ENCODE data around the gene HCN3.
"Not testable (repeated sequence)": the region's sequence is repeated elsewhere in the genome, so short reads cannot be mapped to it uniquely, and the experiment has no call there.

Gene HCN3

GRCh38 chr1:155285631-155286044, 8.4 kb downstream of the HCN3 start:
- no peak for DNase-seq

GRCh38 chr1:155286544-155286943, 9.3 kb downstream of the HCN3 start:
- DNase-seq: no peak

DNA sequence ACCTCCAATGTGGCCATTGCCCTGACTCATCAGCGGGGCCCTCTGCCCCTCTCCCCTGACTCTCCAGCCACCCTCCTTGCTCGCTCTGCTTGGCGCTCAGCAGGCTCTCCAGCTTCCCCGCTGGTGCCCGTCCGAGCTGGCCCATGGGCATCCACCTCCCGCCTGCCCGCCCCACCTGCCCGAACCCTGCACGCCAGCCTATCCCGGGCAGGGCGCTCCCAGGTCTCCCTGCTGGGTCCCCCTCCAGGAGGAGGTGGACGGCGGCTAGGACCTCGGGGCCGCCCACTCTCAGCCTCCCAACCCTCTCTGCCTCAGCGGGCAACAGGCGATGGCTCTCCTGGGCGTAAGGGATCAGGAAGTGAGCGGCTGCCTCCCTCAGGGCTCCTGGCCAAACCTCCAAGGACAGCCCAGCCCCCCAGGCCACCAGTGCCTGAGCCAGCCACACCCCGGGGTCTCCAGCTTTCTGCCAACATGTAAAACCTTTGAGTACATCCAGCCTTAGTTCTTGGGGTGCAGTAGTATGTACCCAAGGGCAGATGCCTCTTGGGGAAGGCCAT, 10.8 kb downstream of the HCN3 start:
- no peak for DNase-seq

GRCh38 chr1:155291006-155291405, 13.7 kb downstream of the HCN3 start:
- DNase-seq: not testable (repeated sequence)

DNA sequence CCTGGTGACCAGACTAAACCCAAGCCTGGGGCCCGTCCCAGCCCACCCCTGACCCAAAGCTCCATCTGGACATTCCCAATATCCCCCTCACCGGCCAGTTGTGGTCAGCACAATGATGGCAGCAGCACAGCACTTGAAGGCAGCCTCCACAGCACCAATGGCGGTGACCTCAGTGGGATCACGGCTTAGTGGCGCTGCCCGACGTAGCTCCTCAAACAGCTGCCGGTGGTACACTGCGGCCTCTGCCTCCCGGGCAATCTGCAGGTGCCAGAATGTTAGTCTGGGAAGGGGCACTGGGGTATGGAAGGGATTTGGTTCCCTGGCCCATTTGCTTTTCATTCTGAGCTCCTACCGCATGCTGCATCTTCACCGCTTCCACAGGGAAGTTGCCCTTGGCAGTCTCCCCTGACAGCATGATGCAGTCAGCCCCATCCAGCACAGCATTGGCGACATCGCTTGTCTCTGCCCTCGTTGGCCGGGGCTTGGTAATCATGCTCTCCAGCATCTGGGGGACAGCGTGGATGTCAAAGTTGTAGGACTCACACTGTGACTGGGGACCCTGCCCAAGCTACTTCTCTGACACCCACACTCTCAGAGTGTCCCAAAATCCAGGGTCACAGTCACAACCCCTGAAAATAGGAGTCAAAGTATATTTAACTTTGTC, 16.0 kb downstream of the HCN3 start:
- no peak for DNase-seq

GRCh38 chr1:155294520-155295182, 17.4 kb downstream of the HCN3 start:
- no peak for DNase-seq

DNA sequence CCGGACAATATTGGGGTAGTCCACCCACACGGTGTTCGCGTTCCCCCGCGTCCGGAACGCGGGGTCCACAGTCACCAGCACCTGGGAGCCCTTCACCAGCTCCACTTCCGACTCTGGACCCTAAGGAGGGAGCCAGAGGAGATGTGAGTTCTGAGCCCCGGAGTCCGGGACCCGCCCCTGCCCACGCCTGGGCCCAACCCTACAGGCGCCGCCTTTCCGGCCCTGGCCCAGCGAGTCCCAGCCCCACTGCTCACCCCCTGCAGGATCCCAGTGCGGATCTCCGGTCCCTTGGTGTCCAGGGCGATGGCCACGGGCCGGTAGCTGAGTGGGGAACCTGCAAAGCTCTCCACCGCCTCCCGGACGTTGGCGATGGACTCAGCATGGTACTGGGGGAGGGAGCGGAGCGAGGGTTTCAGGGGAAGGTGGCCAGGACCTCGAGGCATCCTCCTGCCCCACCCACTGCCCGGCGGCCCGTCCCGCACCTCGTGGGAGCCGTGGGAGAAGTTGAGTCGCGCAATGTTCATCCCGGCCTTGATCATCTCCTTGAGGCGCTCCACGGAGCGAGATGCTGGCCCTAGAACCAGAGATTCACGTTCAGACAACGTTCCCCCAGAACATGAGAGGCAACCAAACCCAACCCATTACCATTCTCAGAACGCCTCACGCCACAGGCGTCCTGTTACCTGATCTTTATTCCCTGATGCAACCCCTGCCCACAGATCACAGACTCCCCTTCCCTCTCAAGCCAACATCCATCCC, 18.1 kb downstream of the HCN3 start:
- DNase-seq: no peak

- no peak for DNase-seq
Observed at GRCh38 chr1:155295942-155296267, 18.6 kb downstream of the HCN3 start.

DNA sequence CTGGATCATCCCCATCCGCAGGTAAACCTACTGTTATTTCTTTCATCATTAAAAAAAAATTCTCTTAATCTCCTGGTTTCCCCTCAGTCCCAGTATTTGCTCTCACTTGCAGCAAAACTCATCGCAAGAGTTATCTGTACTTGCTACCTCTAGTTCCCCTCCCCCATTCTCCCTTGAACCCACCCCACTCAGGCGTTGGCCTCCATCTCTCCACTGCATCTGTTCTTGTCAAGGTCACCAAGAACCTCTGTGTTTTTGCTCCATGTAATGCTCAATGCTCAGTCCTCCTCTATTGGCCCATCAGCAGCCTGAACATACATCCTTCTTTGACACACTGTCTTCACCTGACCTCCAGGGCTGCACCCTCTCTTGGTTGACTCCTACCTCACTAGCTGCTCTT, 19.4 kb downstream of the HCN3 start:
- DNase-seq: no peak

- DNase-seq: peak; percentile 35
Observed at GRCh38 chr1:155297384-155297783, 20.1 kb downstream of the HCN3 start.

- no peak for DNase-seq
Observed at GRCh38 chr1:155300024-155300423, 22.8 kb downstream of the HCN3 start.

DNA sequence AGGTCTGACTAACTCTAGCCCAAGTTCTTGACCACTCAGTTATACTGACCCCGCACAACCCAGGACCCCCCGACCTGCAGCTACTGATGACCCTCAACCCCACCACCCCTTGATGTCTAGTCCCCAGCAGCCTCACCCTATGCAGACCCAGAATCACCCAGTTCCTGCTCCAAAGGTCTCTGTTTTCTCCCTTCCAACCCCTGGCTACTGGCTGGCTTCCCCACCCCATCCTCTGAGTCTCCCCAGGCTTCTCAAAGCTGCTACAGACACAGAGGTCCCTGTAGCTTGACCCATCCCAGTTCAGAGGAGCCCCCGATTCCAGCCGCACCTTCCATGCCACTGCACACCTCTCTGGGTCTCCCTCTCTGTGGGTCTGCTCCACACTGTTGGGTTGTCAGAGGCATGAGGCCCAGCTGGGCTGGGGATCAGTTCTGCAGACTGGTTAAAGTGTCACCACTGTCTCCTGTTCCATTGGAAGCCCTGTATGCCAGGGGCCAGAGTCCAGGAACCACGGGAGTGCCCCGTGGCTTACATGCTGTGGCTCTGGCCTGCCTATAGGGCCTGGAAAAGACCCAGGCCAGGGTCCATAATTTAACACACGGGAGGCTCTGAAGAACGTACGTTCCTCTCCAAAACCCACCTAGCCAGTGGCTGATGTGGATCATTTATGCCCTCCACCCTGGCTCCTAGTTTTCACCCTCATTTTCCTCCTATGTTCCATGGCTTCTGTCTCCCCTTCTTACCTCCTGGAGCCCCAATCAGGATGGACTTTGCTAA, 23.5 kb downstream of the HCN3 start:
- no peak for DNase-seq

GRCh38 chr1:155301342-155301841, 24.1 kb downstream of the HCN3 start, which contains the start of gene PKLR:
Gene PKLR, minus strand, starts transcription at chr1:155301438. Its CDS starts 43 bp downstream, at chr1:155301395.
- no peak for DNase-seq

GRCh38 chr1:155304558-155305063, 27.3 kb downstream of the HCN3 start:
- DNase-seq: no peak

- no peak for DNase-seq
Observed at GRCh38 chr1:155305881-155306391, 28.7 kb downstream of the HCN3 start.

DNA sequence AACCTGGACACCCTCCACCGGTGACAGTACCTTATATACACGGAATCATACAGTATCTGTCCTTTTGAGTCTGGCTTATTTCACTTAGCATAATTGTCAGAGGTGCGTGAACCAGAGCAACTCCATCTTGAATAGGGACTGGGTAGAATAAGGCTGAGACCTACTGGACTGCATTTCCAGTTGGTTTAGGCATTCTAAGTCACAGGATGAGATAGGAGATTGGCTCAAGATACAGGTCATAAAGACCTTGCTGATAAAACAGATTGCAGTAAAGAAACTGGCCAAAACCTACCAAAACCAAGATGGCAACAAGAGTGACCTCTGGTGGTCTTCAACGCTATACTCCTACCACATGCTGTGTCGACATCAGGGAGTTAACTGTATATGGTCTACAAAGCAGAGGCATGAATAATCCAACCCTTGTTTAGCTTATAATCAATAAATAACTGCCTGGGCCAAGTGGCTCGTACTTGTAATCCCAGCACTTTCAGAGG, 30.0 kb downstream of the HCN3 start:
- DNase-seq: peak; percentile 13

DNA sequence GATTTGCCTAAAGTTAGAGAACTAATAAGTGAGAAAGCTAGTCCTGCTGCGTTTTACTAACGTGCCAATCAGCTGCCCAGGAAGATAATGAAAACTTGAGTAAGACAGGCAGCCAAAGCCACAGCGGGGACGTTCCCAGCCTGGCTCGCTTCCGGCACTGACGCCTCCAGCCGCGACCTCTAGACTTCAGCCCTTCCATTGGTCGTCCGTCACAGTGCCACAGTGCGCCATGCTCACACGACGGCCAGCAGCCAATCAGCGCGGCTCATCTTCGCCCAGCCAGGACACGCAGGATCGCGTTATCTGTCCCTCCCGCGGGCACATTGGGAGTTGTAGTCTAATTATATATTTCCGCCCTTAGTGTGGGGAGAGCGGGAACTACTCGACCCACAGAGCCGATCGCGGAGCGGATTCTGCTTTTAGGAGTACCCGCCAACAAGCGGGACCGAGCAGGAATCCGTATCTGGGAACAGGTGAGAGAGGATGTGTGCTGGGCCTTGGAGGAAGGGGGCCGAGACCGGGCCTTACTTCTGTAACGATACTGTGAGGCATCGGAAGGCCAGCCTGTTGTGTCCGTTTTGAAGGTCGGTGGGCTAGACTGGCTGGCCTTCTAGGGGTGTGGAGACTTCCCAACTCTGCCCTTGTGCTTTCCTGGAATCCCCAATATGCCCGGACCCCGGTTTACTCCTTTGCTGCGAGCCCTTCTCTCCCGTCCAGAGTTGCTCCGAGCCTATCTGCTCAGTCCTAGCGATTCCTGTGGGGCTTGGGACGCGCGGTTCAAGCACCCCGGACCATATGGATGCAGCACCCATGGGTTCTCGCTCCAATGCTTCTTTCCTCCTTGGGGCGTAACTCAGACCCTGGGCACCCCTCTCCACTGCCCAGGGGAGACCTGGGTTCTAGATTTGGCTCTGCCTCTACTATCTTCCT, 31.5 kb downstream of the HCN3 start, which contains the start of gene FDPS:
Gene FDPS, plus strand, starts transcription at position 374 of the 930 bp plus-strand sequence. CDS start 924 bp downstream, outside the sequence.
- peak; percentile 98 for DNase-seq

DNA sequence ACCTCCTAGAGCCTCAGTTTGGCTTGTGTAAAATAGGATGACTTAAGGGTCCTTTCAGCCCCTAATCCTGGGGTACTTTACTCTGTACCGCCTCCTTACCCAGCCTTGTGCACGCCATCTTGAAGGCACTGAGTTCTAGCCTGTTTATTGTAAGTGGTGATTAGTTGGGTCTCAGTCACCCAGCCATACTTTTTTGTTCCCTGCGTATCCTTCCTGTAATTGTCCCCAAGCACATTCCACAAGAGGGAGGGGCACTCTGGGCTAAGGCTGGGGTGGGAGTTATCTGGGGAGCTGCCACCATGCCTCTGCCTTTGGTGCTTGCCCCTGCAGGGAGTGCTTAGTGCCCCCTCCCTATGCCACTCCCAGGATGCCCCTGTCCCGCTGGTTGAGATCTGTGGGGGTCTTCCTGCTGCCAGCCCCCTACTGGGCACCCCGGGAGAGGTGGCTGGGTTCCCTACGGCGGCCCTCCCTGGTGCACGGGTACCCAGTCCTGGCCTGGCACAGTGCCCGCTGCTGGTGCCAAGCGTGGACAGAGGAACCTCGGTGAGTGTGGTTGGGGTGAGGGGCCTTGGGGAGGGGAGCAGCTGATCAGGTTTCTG, 32.3 kb downstream of the HCN3 start:
- DNase-seq: no peak

- no peak for DNase-seq
Observed at GRCh38 chr1:155313261-155313660, 36.0 kb downstream of the HCN3 start.

DNA sequence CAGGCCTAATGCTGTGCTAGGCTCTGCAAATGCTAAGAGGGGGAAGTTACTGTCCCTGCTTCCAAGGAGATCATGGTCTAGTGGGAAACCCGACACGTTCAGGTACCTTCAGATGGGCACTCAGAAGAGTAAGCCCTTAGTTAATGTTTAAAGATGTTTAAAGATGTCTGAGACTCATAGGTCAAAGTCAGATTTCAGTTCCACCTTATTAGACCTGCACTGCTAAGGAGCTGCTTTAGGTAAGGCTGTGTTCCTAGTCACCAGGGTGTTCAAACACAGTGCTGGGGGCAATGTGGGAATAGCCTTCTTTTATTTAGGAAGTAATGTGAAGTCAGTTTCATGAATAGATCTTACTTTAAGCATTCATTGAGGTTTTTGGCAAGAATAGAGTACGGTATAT, 39.7 kb downstream of the HCN3 start:
- no peak for DNase-seq
